Stimulated activated CD4-positive, alpha-beta T cell treated with anti-CD3 and anti-CD28 coated beads, Interleukin-2, amount 100 ng/mL, for 24 hours (primary cell): ENCODE results near the gene FUS.
A peak's percentile ranks its signal among the peaks of the same experiment; 100 is the strongest.
"Not testable (repeated sequence)": the region's sequence is repeated elsewhere in the genome, so short reads cannot be mapped to it uniquely, and the experiment has no call there.

Source experiments
- DNase-seq, 2 donors: peaks; one replicate each; pipeline ENCODE4 v3.0.0-alpha.2; 2020

Gene FUS

DNA sequence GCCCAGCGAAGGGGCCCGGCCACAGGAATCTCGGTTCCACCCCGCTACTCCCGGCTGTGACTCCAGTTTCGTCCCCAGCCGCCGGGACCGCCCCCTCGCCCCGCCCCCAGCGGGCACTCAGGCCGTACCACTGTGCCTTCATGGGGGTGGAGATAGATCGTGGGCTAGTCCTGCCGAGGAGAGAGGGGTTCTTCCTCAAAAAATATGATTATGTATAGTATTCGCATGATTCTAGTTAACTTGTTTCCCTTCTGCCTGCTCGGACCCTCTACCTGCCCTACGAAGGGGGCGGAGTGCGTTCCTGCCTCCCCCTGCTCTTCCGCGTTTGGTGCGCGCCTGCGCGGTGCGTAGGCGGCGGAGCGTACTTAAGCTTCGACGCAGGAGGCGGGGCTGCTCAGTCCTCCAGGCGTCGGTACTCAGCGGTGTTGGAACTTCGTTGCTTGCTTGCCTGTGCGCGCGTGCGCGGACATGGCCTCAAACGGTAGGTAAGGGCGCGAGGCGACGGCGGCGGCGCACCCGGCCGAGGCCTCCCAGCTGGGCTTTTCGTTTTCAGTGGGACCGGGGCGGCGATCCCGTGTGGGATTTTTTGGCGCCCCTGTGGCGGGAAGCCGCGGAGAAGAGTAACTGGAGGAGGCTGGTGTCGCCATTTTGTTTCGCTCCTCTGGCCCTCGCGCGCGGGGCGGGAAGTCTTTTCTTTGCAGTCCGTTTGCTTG lies at the start of gene FUS:
Gene FUS (plus strand): TSS at position 393 of the 713 bp plus-strand sequence. CDS start 76 bp downstream, at position 469.
- DNase-seq = peak; percentile 90 to 92

GRCh38 chr16:31130336-31130891 lies 49.5 kb upstream of the FUS start:
- DNase-seq = no peak

GRCh38 chr16:31130899-31131298 lies 49.0 kb upstream of the FUS start:
- no peak for DNase-seq

- DNase-seq = no peak
These were observed 48.5 kb upstream of the FUS start for GRCh38 chr16:31131416-31131815.

- no peak for DNase-seq
These were observed 48.1 kb upstream of the FUS start for GRCh38 chr16:31131841-31132271.

DNA sequence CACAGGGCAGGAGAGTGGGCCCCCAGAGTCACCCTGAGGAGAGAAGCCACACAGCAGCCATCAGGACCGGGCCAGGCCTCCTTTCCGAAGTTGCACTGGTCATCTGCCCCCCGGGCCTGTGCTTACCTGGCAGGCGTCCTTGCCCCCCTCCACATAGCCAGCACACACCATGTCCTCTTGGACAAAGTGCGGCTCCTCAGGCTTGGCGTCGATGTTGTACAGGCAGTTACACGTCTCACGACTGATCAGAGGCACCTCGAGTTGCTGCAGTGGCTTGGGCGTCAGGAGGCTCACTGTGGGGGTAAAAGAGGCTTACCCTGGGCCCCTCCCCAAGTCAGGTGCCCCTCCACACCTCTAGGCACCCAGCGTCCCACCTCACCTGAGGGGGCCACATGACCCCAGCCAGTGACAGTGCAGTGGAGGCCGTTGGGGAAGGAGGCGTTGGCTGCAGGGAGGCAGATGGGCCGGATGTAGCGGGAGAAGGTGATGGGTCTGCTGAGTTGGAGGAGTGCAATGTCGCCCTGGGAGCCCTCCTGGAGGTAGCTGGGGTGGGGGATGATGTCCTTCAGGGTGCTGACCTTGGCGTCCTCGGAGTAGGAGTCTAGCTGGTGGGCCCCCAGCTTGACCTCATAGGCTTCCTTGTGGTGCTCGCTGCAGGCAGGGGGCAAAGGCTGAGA lies 47.5 kb upstream of the FUS start:
- DNase-seq = no peak

- no peak for DNase-seq
These were observed 46.9 kb upstream of the FUS start for GRCh38 chr16:31133046-31133501.

DNA sequence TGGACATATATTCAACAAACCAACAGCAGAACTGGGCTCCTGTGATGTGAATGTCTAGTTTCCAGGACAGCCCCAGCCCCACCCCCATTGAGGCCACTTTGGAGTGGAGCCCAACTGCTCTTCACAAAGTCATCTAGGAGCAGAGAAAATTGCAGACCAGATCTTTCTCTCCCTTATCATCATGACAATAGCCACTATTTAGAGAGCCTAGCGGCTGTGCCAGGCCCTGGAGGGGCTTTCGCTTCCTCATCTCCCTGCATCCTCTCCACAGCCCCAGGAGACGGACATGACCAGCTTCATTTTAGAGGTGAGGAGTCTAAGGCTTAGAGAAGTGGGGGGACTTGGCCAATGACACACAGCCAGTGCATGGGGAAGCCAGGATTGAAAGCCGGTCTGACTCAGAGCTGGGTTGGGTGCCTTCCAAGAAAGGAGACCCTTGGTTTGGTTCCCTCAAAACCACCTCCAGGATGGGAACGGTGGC lies 45.8 kb upstream of the FUS start:
- no peak for DNase-seq

- no peak for DNase-seq
These were observed 45.1 kb upstream of the FUS start for GRCh38 chr16:31134625-31135534.

DNA sequence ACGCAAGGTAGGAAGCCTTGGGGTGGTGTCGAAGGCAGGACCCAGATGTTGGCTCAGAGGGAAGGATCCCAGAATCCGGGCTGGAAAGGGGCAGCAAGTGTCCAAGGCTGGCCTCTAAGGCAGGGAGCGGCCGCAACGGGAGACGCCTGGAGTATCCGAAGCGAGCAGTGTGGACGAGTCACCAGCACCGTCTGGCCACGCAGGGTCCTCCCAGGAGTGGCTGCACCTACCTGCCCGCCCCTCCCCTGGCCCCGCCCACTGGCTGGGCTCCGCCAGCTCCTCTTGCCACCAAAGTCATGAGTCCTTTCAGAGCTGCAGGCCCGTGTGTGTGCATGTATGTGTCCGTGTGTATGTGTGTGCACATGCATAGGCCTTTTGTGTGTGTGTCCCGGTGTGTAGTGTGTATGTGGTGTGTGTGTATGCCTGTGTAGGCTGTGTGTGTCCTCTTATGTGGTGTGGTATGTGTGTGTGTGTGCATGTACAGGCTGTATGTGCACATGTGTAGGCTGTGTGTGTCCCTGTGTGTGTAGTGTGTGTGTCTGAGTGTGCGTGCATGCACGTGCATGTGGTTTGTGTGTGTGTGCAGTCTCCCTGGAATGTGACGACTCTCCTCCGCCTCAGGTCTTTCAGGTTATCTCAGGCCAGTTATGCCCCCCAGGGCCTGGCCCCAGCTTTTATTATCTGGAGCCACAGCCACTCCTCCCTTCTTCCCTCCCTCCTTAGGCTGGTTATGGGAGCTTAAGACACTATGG lies 44.2 kb upstream of the FUS start, which contains the start of gene PRSS8:
Gene PRSS8 (minus strand): TSS at position 193 of the 752 bp plus-strand sequence. CDS start 229 bp downstream, outside the sequence.
- no peak for DNase-seq

DNA sequence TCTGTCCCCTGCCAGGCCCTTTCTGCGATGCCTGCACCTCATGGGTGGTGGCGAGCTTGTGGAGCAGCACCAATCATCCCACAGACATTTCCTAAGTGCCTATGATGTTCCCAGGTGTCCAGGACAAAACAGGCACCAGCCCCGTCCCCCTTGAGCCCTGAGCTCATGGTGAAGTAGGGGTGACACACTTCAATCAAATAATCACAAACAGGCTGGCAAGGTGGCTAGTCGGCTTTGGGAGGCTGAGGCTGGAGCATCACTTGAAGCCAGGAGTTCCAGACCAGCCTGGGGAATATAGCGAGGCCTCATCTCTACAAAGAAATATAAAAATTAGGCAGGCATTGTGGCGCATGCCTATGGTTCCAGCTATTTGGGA lies 43.7 kb upstream of the FUS start:
- no peak for DNase-seq

DNA sequence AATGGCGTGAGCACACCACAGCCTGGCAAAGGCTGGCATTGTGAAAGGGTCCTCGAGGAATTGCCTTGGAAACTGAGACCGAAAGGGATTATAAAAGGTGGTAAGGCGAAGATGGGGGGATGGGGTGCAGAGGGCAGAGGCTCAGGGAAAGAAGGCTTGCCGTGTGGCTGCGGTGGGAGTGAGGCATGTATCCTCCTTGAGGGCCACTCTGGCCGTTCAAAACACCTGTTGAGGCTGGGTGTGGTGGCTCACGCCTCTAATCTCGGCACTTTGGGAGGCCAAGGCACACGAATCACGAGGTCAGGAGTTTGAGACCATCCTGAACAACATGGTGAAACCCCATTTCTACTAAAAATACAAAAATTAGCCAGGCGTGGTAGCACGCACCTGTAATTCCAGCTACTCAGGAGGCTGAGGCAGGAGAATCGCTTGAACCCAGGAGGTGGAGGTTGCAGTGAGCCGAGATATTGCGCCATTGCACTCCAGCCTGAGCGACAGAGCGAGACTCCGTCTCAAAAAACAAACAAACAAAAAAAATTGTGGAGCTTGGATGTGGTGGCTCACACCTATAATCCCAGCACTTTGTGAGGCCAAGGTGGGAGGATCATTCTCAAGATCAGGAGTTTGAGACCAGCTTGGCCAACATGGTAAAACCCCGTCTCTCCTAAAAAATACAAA lies 43.0 kb upstream of the FUS start:
- DNase-seq = not testable (repeated sequence)

GRCh38 chr16:31138621-31139578 lies 41.0 kb upstream of the FUS start:
- DNase-seq = no peak

GRCh38 chr16:31141071-31141469 lies 38.9 kb upstream of the FUS start:
- not testable (repeated sequence) for DNase-seq

DNA sequence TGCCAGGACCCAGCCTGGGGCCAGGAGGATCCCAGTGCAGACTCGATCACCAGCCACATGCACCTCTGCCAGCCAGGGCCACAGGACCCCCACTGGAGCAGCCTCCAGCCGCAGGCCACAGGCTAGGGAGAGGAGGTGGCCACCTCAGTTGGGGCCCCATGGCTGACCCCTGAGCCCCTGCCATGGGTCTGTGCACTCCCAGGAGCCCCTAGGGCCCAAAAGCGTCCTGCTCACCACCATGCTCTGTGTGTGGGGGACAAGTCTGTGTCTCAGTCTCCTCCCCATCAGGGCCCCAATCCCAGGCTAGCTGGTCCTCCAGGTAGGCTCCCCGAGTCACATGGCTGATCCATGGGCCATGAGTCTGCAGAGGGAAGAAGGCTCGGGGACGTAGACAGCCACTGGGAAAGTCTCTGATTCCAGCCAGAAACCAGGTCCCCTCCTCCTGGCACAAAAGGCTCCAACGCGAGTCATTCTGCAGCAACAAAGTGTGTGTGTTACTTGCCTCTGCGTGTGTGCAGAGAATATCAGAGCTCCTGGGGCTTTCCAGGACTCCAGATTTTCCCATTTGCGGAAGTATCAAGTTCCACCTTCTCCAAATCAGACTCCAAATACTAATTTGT lies 38.3 kb upstream of the FUS start:
- DNase-seq = peak in 1 of 2 donors; percentile 8

DNA sequence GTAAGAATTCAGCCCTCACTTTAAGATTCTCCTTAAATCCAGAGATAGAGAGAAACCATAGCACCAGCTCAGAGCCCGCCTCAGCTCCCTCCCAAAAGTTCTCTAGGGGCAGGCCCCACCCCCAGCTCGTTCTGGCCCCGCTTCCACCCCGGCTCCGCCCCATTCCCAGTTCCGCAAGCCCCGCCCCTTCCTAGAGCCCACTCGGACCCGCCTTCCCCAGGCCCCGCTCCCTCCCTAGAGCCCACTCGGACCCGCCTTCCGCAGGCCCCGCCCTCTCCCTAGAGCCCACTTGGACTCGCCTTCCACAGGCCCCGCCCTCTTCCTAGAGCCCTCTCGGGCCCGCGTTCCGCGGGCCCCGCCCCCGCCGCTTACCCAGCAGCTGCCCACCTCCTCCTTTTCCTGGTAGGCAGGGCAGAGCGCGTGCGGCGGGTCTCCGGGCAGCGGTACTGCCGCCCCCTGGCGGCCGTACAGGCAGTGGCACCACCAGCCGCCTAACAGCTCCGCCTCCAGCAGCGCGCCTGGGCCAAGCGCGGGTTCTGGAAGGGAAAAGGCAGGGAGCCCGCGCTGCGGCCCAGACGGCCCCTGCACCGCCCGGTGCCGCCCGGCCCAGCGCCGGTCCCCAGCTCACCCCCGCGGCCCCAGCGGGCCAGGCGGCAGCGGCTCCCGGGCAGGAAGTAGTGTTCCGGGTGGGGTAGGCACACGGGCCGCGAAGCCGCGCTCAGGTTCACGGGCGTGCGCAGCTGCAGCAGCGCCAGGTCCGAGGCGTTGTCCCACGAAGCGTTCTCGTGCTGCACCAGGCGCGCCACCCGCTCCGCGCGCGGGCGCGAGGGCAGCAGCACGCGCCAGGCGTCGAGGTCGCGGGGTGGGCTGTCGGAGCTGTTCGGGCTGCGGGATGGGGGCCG lies 37.6 kb upstream of the FUS start:
- DNase-seq = peak; percentile 98 to 99

GRCh38 chr16:31143011-31143693 lies 36.8 kb upstream of the FUS start:
- DNase-seq = peak in 1 of 2 donors; percentile 28

GRCh38 chr16:31143694-31144148 lies 36.2 kb upstream of the FUS start:
- DNase-seq = no peak
